HL-60/S4 (cell line): Measurements from ENCODE around the gene PPP2R3B.
"Not testable (repeated sequence)": the region's sequence is repeated elsewhere in the genome, so short reads cannot be mapped to it uniquely, and the experiment has no call there.

Experiments
- in situ Hi-C: fragments of 300-500 bp; cut with MboI; formaldehyde crosslinking; loops from 2 replicates; pipeline ENCODE4 v1.14.3; 2022; ENCODE audit warnings: low sequenced_read_pairs

Gene PPP2R3B

GRCh38 chrX:338836-339400 is 47.8 kb downstream of the PPP2R3B start:
- in situ Hi-C loops, result no loop called here

GRCh38 chrX:338281-338835 is 48.3 kb downstream of the PPP2R3B start:
- in situ Hi-C loops, result no loop called here

- in situ Hi-C loops, result no loop called here
These were observed 49.3 kb downstream of the PPP2R3B start for GRCh38 chrX:337331-337831.

- in situ Hi-C loops, result no loop called here
These were observed 50.5 kb downstream of the PPP2R3B start for GRCh38 chrX:336227-336626.

- in situ Hi-C loops, result no loop called here
These were observed 51.0 kb downstream of the PPP2R3B start for GRCh38 chrX:335758-336155.

GRCh38 chrX:334971-335757 is 51.5 kb downstream of the PPP2R3B start:
- in situ Hi-C loops, result no loop called here

DNA sequence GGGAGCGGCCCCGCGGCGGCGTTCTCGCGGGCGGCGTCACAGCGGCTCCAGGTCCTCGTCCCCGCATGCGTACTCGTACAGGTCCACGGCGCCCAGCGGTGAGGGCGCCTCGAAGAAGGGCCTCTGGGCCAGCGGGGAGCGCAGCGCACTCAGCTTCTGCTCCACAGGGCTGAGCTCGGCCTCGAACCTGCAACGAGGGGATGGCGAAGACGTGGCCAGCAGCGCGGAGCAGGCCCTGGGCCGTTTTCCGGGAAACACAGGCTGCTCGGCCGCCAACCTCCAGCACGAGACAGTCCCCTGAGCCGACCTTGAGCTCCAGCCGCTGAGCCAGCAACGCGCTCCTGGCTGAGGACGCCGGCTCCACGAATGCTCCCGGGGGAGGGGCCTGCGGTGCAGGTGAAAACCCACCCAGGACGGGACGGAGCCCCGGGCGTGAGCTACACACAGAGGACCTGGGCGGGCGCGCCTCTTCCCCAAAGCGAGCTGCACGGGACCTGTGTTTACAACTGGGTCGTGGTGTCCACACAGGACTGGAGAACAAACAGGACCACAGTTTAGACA is 52.3 kb downstream of the PPP2R3B start:
- in situ Hi-C loops, result no loop called here

DNA sequence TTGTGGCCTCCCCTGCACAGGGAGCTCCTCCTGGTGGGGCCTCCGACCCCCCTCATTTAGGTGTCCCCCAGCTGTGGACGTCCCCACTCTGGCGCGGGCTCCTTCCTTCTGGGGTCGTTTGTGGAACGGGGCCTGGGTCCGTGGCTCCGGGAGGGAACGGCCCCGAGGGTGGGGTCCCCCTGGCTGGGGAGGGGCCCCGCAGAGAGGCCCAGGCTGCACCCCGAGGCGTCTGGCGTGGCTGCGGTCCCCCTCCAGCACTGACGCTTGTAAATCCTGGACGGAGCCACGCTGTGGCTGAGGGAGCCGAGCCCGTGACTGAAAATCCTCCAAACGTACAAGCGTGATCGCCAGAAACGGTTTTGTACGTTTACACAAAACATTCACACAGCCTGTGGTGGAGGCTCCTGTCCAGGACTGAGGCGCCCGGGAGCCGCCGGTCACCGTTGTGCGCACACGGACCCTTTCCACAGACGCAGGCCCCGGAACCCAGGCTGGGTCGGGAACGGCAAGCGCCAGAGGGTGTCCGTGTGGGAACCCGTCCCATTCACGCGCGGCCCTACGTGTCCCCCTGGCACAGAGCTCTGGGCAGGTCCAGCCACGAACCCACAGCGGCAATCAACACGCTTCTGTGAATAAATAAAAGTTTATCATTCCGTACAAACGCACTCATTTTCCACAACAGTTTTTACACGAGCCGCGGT is 52.9 kb downstream of the PPP2R3B start:
- in situ Hi-C loops, result no loop called here

DNA sequence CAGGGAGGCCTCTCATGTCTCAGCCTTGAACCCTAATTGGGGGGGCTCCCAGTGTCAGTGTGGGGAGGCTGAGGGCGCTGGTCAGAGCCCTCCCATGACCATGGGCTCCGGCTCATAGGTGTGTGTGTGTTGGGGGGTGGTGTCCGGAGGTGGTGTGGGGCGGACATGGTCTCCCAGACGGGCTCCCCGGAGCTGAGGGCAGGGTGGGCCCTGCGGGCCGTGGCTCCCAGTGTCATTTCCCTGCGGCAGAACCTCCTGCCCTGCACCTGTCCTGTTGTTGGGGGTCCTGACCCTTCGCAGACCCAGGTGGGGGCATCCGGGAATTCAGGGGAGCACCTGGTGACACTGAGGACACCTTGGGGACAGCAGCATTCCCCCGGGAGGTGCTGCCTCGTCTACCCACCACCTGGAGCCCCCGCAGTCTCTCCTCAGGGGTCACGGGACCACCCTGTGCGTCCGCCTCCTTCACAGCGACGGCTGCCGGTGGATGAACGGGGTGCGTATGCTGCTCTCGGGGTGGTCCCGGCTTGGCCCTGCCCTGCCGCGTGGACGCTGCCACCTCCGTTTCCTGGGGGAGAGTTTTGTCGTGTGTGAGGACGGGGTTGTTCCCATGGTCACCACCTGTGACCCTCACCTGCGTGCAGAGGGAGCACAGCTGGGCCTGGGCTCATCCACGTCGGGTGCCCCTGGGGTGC is 53.6 kb downstream of the PPP2R3B start:
- in situ Hi-C loops, result no loop called here

DNA sequence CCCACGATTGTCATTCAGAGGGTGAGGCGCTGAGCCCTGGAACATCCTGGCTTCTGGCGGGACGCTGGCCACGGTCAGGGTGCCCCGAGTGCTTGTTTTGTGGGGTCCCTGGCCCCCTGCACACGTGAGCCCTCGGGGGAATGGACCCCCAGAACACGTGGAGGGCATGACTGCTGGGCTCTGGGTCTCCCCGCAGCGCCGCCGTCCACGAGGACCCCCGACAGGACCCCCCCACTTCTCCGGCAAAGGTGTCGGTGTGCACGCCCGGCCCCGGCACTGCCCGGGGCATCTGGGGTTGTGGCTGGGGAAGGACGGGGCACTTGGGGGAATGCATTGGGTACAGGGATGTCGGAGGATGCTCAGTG is 54.2 kb downstream of the PPP2R3B start:
- in situ Hi-C loops, result no loop called here

GRCh38 chrX:331825-332495 is 54.7 kb downstream of the PPP2R3B start:
- in situ Hi-C loops, result no loop called here

DNA sequence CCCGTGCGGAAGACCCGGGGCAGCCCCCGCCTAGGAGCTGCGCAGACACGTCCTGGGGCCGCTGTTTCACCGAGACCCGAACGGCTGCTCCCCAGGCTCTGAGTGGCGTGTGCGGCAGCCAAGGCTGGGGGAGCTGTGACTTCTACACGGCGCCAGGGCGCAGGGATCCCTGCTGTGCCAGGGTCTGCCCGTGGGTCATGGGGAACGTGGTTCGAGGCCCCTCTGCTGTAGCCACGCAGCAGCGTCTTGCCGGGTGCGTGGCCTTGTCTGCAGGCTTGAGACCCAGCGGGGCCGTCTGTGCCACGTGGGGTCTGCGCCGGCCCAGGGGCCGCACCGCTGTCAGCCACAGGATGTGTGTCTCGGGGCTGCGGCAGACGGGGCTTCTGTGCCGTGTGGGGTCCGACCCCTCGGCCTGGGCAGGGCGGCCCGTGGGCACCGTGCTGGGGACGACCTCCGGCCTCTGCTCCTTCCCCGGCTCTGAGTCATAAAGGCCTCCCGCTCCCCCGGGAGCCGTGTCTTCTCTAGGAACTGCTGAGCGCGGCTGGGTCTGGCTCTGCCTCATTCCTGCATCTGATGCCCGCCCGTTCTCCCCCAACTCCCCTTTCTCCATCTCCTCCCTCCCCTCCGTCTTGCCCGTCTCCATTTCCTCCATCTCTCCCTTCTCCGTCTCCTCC is 55.4 kb downstream of the PPP2R3B start:
- in situ Hi-C loops, result no loop called here

DNA sequence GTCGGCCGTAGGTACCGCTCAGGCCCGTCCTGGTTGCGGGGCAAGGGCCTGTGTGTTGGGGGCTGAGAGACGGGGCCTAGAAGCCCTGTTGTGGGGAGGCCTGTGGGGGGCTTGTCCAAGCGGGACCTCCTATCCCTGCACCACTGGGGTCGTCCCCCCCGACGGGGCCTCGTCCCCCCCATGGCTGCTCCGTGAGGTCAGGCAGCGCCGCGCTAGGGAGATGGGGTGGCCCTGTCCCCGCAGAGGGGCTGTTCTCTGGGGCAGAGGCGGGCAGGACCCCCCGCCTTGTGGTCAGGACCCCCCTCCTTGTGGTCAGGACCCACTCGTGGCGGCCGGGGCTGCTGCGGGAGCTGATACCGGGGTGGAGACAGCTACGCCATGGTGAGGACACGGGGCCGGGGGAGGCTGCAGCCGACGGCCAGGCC is 56.0 kb downstream of the PPP2R3B start:
- in situ Hi-C loops, result no loop called here

GRCh38 chrX:330141-330725 is 56.5 kb downstream of the PPP2R3B start:
- in situ Hi-C loops, result not testable (repeated sequence)

GRCh38 chrX:329291-329910 is 57.3 kb downstream of the PPP2R3B start:
- in situ Hi-C loops, result no loop called here

DNA sequence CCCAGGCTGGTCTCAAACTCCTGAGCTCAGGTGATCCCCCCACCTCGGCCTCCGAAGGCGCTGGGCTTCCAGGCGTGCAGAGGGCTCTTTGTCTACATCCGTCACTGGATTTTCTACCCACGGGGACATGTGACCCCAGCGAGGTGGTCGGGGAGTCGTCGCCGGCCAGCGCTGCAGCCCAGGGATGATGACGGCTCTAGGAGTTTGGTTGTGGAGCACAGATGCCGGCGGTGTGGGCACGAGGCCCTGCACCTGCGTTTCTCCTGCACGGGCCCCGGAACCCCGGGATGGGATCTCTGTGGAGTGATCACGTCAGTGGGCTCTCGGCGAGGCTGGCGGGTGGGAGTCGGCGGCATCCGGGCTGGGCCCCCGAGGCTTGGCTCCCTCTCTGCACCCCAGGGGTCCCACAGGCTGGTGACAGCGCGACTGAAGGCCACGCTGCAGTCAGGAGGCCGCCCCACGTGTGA is 59.0 kb downstream of the PPP2R3B start:
- in situ Hi-C loops, result no loop called here

GRCh38 chrX:324664-325063 is 62.0 kb downstream of the PPP2R3B start:
- in situ Hi-C loops, result not testable (repeated sequence)

GRCh38 chrX:323721-324628 is 62.7 kb downstream of the PPP2R3B start:
- in situ Hi-C loops, result no loop called here
